ENCODE measurements around the gene NIF3L1.

NIF3L1 gene

GRCh38 chr2:200845669-200846325 lies 43.4 kb upstream of the NIF3L1 start:
- no peak for DNase-seq (ENCODE audit: low spot score)
- no peak for TF ChIP-seq CTCF (IDR thresholded peaks at IDR 0.05; ENCODE audit: poor library complexity, severe bottlenecking)
- Histone ChIP-seq H3K36me3 (ENCODE audit: low read depth) (no peaks in the 10 kb centered on the region), H3K4me3 (ENCODE audit: severe bottlenecking) (no peak overlapping the region), H3K27ac (ENCODE audit: poor library complexity, severe bottlenecking) (no peak overlapping the region), H3K9me3 (ENCODE audit: severe bottlenecking) (no peaks in the 10 kb centered on the region), H3K27me3 (ENCODE audit: insufficient read depth, poor library complexity, severe bottlenecking) (no peaks in the 10 kb centered on the region), H3K4me1 (ENCODE audit: insufficient read depth, poor library complexity, severe bottlenecking) (no peaks in the 10 kb centered on the region)
- peak; percentile 57 for ATAC-seq (ENCODE audit: low read depth)

- ATAC-seq (ENCODE audit: low read depth), result no peak
- Histone ChIP-seq H3K9me3 (ENCODE audit: severe bottlenecking) (no peaks in the 10 kb centered on the region), H3K36me3 (ENCODE audit: low read depth) (peaks cover 3% of the 10 kb centered on the region), H3K27me3 (ENCODE audit: insufficient read depth, poor library complexity, severe bottlenecking) (no peaks in the 10 kb centered on the region), H3K4me3 (ENCODE audit: severe bottlenecking) (no peak overlapping the region), H3K27ac (ENCODE audit: poor library complexity, severe bottlenecking) (no peak overlapping the region), H3K4me1 (ENCODE audit: insufficient read depth, poor library complexity, severe bottlenecking) (no peaks in the 10 kb centered on the region)
- DNase-seq (ENCODE audit: low spot score), result no peak
- no peak for TF ChIP-seq CTCF (IDR thresholded peaks at IDR 0.05; ENCODE audit: poor library complexity, severe bottlenecking)
Measured at GRCh38 chr2:200847269-200847668, 41.9 kb upstream of the NIF3L1 start.

- H3K36me3 ChIP-seq (ENCODE audit: low read depth), result peaks cover 10% of the 10 kb centered on the region
- H3K27me3 ChIP-seq (ENCODE audit: insufficient read depth, poor library complexity, severe bottlenecking), result no peaks in the 10 kb centered on the region
- DNase-seq (ENCODE audit: low spot score), result no peak
- ATAC-seq (ENCODE audit: low read depth), result no peak
- H3K27ac ChIP-seq (ENCODE audit: poor library complexity, severe bottlenecking), result no peak overlapping the region
- no peak overlapping the region for H3K4me3 ChIP-seq (ENCODE audit: severe bottlenecking)
- no peak for TF ChIP-seq CTCF (IDR thresholded peaks at IDR 0.05; ENCODE audit: poor library complexity, severe bottlenecking)
- no peaks in the 10 kb centered on the region for H3K4me1 ChIP-seq (ENCODE audit: insufficient read depth, poor library complexity, severe bottlenecking)
- H3K9me3 ChIP-seq (ENCODE audit: severe bottlenecking), result no peaks in the 10 kb centered on the region
Measured at GRCh38 chr2:200847939-200848338, 41.2 kb upstream of the NIF3L1 start.

- Histone ChIP-seq H3K4me1 (ENCODE audit: insufficient read depth, poor library complexity, severe bottlenecking) (no peaks in the 10 kb centered on the region), H3K27me3 (ENCODE audit: insufficient read depth, poor library complexity, severe bottlenecking) (no peaks in the 10 kb centered on the region), H3K9me3 (ENCODE audit: severe bottlenecking) (no peaks in the 10 kb centered on the region), H3K36me3 (ENCODE audit: low read depth) (peaks cover 37% of the 10 kb centered on the region), H3K27ac (ENCODE audit: poor library complexity, severe bottlenecking) (no peak overlapping the region), H3K4me3 (ENCODE audit: severe bottlenecking) (no peak overlapping the region)
- no peak for DNase-seq (ENCODE audit: low spot score)
- no peak for ATAC-seq (ENCODE audit: low read depth)
- TF ChIP-seq CTCF (IDR thresholded peaks at IDR 0.05; ENCODE audit: poor library complexity, severe bottlenecking), result no peak
Measured at GRCh38 chr2:200850512-200851256, 38.5 kb upstream of the NIF3L1 start.
